HCT116 (cell line): Measurements from ENCODE around the gene DRD2. TPM values are rescaled to one million over a fixed set of nuclear protein-coding genes. Genes with fewer than 3 reads are reported as not detected.

ENCODE experiments used
- ATAC-seq: fragments of 200-7000 bp; cut with Tn5 transposase; 2 replicates; pipeline ENCODE4 v1.9.1; 2020; ENCODE audit warnings: mild to moderate bottlenecking, moderate library complexity
- BruUV-seq: library from RNA; stranded (reverse); fragments of 400-500 nt; replicated peaks from 2 replicates; lab custom pipeline; 2021; lab: Mats Ljungman, UMichigan
- CTCF ChIA-PET: fragments of 300-600 bp; sonication (Branson Sonifier 250); formaldehyde crosslinking; loops from one replicate; lab custom pipeline; 2021; ENCODE audit warnings: antibody characterized with exemption; lab: Charles Lee
- POLR2A ChIA-PET: fragments of 300-600, 350-600 bp; sonication (Branson Sonifier 250); formaldehyde crosslinking; loops from one replicate; lab custom pipeline; 2021; ENCODE audit warnings: antibody characterized with exemption; lab: Charles Lee
- RAD21 ChIA-PET, 2 experiments: fragments of 300-600 bp; sonication (Branson Sonifier 250); formaldehyde crosslinking; loops; one replicate each; lab custom pipeline; 2023; ENCODE audit warnings: low total read pairs in 2 of 2; ENCODE audit not compliant: uncharacterized antibody in 2 of 2, unreplicated experiment in 2 of 2, low non-redundant PET in 1 of 2; lab: Charles Lee
- DNase-seq: peaks from one replicate; pipeline ENCODE4 v3.0.0-alpha.2; 2010; ENCODE audit warnings: low read depth, low spot score
- H2AFZ ChIP-seq: fragments of 200-600 bp; shearing (Covaris generic), sonication (generic); 2 replicates; pipeline ENCODE4 v1.6.1; 2017; ENCODE audit warnings: low read depth, mixed run types, mixed read lengths, antibody characterized with exemption, low read length; ENCODE audit not compliant: poor library complexity, severe bottlenecking
- H3K27ac ChIP-seq: 2 replicates; pipeline ENCODE4 v1.5.1; 2012; ENCODE audit warnings: low read depth, low read length
- H3K27me3 ChIP-seq: fragments of 200-600 bp; sonication (generic); 2 replicates; pipeline ENCODE4 v1.6.1; 2016; ENCODE audit warnings: mixed run types, low read length, mixed read lengths; ENCODE audit not compliant: insufficient read depth
- H3K36me3 ChIP-seq, 2 experiments: fragments of 200-500 bp in 1 of 2; fragments of 200-600 bp in 1 of 2; sonication (Bioruptor generic) in 1 of 2; sonication (generic) in 1 of 2; 2 replicates each; pipeline versions ENCODE4 v1.5.1 to v1.6.1; 2014 to 2016; ENCODE audit warnings: low read length in 2 of 2, inconsistent platforms in 1 of 2, mixed read lengths in 1 of 2, mixed run types in 1 of 2; ENCODE audit not compliant: insufficient read depth in 2 of 2, control insufficient read depth in 1 of 2
- H3K4me1 ChIP-seq, 2 experiments: fragments of 200-600 bp in 1 of 2; sonication (generic) in 1 of 2; 2 replicates each; pipeline versions ENCODE4 v1.5.1 to v1.6.1; 2012 to 2017; ENCODE audit warnings: low read length in 2 of 2, inconsistent platforms in 1 of 2, mild to moderate bottlenecking in 1 of 2, mixed read lengths in 1 of 2, mixed run types in 1 of 2, moderate library complexity in 1 of 2; ENCODE audit not compliant: insufficient read depth in 2 of 2, control insufficient read depth in 1 of 2
- H3K4me2 ChIP-seq: fragments of 200-600 bp; sonication (generic); 2 replicates; pipeline ENCODE4 v1.6.1; 2017; ENCODE audit warnings: mixed run types, low read length, mixed read lengths
- H3K4me3 ChIP-seq, 2 experiments: fragments of 200-600 bp in 1 of 2; sonication (generic) in 1 of 2; replicated peaks in 1 of 2; 2 replicates each; pipeline ENCODE4 v1.5.1; 2011 to 2016; ENCODE audit warnings: low read length in 2 of 2, control low read depth in 1 of 2, low read depth in 1 of 2, mild to moderate bottlenecking in 1 of 2, mixed read lengths in 1 of 2, mixed run types in 1 of 2
- H3K79me2 ChIP-seq: fragments of 200-600 bp; sonication (generic); 2 replicates; pipeline ENCODE4 v1.6.1; 2017; ENCODE audit warnings: mild to moderate bottlenecking, mixed run types, low read length, moderate library complexity, mixed read lengths; ENCODE audit not compliant: insufficient read depth
- H3K9ac ChIP-seq: fragments of 200-600 bp; sonication (generic); 2 replicates; pipeline ENCODE4 v1.6.1; 2016; ENCODE audit warnings: low read length, mixed read lengths
- H3K9me2 ChIP-seq: fragments of 200-600 bp; sonication (generic), shearing (Covaris generic); 2 replicates; pipeline ENCODE4 v1.6.1; 2017; ENCODE audit warnings: mixed run types, mild to moderate bottlenecking, moderate library complexity; ENCODE audit not compliant: insufficient read depth
- H3K9me3 ChIP-seq, 2 experiments: fragments of 200-500 bp in 1 of 2; fragments of 200-600 bp in 1 of 2; sonication (Bioruptor generic) in 1 of 2; sonication (generic) in 1 of 2; 2 replicates each; pipeline ENCODE4 v1.6.1; 2014 to 2017; ENCODE audit warnings: low read length in 2 of 2, mixed read lengths in 2 of 2, inconsistent platforms in 1 of 2, low read depth in 1 of 2, mild to moderate bottlenecking in 1 of 2, mixed run types in 1 of 2, moderate library complexity in 1 of 2; ENCODE audit not compliant: control insufficient read depth in 1 of 2, insufficient read depth in 1 of 2
- H4K20me1 ChIP-seq: fragments of 200-600 bp; sonication (generic), shearing (Covaris generic); 2 replicates; pipeline ENCODE4 v1.6.1; 2017; ENCODE audit warnings: mixed run types, mild to moderate bottlenecking, moderate library complexity; ENCODE audit not compliant: insufficient read depth
- CBX3 ChIP-seq: IDR thresholded peaks from 2 replicates; pipeline ENCODE4 v1.6.1; 2012; ENCODE audit warnings: low read depth
- RAD21 ChIP-seq: IDR thresholded peaks from 2 replicates; pipeline ENCODE4 v1.6.1; 2012; ENCODE audit warnings: low read depth, mild to moderate bottlenecking
- intact Hi-C: fragments of 100-400 bp; cut with micrococcal nuclease; formaldehyde crosslinking; loops from 2 replicates; pipeline ENCODE4 v1.10.0; 2022
- total RNA-seq: library from RNA; stranded (reverse); gene quantifications from one replicate; pipeline ENCODE4 v1.2.1, GENCODE V29; 2021; ENCODE audit not compliant: unreplicated experiment
- TF ChIP-seq, protein P1 (sequence below): IDR thresholded peaks from 2 replicates; pipeline ENCODE4 v1.6.1; 2012; ENCODE audit warnings: low read depth
- TF ChIP-seq, protein P2 (sequence below): IDR thresholded peaks from 2 replicates; pipeline ENCODE4 v1.6.1; 2011; ENCODE audit warnings: mild to moderate bottlenecking, low read length, moderate library complexity; ENCODE audit not compliant: insufficient replicate concordance; ENCODE audit errors: extremely low read depth

Gene DRD2
- total RNA-seq, 1 experiment from 2014 or later = not detected

DNA sequence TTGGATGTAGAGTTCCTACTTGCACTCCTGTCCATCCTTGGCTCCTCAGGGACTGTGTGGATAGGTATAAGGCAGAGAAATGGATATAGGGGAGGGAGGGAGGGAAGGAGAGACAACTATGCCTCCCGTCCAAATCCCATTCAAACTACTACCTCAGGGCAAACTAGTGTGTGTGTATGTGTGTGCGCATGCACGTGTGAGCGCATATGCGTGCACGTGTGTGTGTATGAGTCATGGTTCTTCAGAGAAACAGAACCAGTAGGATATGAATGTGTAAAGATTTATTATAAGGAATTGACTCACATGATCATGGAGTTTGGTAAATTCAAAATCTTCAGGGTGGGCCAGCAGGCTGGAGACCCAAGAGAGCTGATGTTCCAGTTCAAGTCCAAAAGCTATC lies 42.2 kb upstream of the DRD2 start:
- TF ChIP-seq CBX3 (no peak), RAD21 (no peak)
- TF ChIP-seq, protein P1, sequence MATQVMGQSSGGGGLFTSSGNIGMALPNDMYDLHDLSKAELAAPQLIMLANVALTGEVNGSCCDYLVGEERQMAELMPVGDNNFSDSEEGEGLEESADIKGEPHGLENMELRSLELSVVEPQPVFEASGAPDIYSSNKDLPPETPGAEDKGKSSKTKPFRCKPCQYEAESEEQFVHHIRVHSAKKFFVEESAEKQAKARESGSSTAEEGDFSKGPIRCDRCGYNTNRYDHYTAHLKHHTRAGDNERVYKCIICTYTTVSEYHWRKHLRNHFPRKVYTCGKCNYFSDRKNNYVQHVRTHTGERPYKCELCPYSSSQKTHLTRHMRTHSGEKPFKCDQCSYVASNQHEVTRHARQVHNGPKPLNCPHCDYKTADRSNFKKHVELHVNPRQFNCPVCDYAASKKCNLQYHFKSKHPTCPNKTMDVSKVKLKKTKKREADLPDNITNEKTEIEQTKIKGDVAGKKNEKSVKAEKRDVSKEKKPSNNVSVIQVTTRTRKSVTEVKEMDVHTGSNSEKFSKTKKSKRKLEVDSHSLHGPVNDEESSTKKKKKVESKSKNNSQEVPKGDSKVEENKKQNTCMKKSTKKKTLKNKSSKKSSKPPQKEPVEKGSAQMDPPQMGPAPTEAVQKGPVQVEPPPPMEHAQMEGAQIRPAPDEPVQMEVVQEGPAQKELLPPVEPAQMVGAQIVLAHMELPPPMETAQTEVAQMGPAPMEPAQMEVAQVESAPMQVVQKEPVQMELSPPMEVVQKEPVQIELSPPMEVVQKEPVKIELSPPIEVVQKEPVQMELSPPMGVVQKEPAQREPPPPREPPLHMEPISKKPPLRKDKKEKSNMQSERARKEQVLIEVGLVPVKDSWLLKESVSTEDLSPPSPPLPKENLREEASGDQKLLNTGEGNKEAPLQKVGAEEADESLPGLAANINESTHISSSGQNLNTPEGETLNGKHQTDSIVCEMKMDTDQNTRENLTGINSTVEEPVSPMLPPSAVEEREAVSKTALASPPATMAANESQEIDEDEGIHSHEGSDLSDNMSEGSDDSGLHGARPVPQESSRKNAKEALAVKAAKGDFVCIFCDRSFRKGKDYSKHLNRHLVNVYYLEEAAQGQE = no peak
- TF ChIP-seq, protein P2, sequence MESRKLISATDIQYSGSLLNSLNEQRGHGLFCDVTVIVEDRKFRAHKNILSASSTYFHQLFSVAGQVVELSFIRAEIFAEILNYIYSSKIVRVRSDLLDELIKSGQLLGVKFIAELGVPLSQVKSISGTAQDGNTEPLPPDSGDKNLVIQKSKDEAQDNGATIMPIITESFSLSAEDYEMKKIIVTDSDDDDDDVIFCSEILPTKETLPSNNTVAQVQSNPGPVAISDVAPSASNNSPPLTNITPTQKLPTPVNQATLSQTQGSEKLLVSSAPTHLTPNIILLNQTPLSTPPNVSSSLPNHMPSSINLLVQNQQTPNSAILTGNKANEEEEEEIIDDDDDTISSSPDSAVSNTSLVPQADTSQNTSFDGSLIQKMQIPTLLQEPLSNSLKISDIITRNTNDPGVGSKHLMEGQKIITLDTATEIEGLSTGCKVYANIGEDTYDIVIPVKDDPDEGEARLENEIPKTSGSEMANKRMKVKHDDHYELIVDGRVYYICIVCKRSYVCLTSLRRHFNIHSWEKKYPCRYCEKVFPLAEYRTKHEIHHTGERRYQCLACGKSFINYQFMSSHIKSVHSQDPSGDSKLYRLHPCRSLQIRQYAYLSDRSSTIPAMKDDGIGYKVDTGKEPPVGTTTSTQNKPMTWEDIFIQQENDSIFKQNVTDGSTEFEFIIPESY = no peak
- H3K4me3 ChIP-seq = no peak overlapping the region
- POLR2A ChIA-PET = no interaction called here
- no TSS peak for BruUV-seq
- H3K4me2 ChIP-seq = no peak overlapping the region
- H2AFZ ChIP-seq = no peak overlapping the region
- no peaks in the 10 kb centered on the region for H3K79me2 ChIP-seq
- H3K36me3 ChIP-seq = no peaks in the 10 kb centered on the region
- DNase-seq (no peak), ATAC-seq (no peak)
- no peaks in the 10 kb centered on the region for H4K20me1 ChIP-seq
- intact Hi-C loops = no loop called here
- no peaks in the 10 kb centered on the region for H3K4me1 ChIP-seq
- RAD21 ChIA-PET = no interaction called here
- CTCF ChIA-PET = no interaction called here
- H3K9me2 ChIP-seq = no peaks in the 10 kb centered on the region
- peaks cover 36% of the 10 kb centered on the region; the same call in 1 of the 2 replicates for H3K27me3 ChIP-seq
- H3K9me3 ChIP-seq = no peaks in the 10 kb centered on the region
- no peak overlapping the region for H3K27ac ChIP-seq
- H3K9ac ChIP-seq = no peak overlapping the region
